GM21528 (cell line): Measurements from ENCODE around the gene TOM1L2.

Source experiments
- ATAC-seq: cut with Tn5 transposase; IDR thresholded peaks from one replicate; pipeline ENCODE4 v1.9.1; 2021; ENCODE audit warnings: mild to moderate bottlenecking, moderate library complexity; ENCODE audit not compliant: unreplicated experiment, low FRiP score

TOM1L2 gene

GRCh38 chr17:17972126-17972951 is at the start of gene TOM1L2, which contains the start of gene DRC3:
TSS of gene TOM1L2 (minus strand) at chr17:17972400. CDS start at chr17:17972313, 87 bp downstream.
TSS of gene DRC3 (plus strand) at chr17:17972862. CDS start at chr17:17977599, 4,737 bp downstream.
- ATAC-seq, result peak; percentile 92

GRCh38 chr17:18021372-18021771 is 49.2 kb upstream of the TOM1L2 start:
- ATAC-seq, result no peak

DNA sequence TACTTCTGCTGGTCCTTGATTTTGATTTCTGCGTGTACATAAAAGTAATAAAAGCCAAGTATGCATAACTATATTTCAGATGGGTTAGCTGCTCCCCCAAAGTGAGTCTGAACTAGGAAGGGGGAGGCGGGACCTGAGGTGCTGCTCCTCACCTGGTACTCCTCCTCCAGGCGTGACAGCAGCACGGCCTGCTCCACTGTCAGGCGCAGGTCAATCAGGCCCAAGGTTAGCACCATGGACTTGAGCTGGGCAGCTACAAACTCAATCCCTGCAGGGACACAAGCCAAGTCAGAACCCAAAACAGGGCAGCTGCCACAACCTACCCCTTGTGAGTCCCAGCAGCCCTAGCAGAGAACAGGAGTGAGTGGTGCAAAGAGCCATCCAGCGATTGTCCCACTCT is 48.8 kb upstream of the TOM1L2 start:
- ATAC-seq, result no peak

- ATAC-seq, result no peak
These were observed 47.6 kb upstream of the TOM1L2 start for GRCh38 chr17:18019838-18020154.

DNA sequence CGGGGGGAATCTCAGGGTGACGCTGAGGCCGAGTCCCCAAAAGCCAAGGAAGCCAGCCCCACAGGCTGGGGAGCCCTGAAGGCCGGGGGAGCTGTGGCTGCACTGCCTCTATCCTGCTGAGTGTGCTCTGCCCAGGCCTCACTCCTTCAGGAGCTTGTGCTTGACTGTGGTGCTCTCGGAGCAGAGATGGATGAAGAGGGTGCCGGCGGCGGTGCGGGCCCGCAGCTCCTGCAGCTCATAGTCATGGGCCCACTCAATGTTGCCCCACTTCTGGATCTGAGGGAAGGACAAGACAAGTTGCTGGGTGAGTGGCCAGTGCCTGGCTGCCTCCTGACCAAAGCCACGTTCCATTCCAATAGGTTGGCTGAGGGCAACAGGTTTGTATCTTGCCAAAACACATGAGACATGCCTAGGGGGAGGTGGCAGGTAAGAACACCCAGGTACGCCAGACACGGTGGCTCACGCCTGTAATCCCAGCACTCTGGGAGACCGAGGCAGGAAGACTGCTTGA is 46.3 kb upstream of the TOM1L2 start:
- no peak for ATAC-seq

DNA sequence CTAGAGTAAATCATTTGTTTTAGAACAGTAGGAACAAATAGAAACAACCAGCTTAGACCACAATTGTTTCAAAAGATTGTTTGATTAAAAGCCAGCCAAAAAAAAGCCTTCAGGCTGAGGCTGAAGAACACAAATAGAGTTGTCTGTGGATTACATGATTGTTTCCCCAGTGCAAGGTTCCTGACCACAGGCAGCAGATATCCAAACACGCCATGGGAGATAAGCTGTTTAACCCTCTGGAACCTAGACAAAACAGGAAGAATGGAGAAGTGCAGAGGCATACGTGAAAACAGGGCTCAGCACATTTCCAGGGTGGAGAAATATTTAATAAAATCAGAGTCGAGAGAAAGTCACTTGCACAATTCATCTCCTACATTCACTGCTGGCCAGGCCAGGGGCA is 45.8 kb upstream of the TOM1L2 start:
- ATAC-seq, result no peak

DNA sequence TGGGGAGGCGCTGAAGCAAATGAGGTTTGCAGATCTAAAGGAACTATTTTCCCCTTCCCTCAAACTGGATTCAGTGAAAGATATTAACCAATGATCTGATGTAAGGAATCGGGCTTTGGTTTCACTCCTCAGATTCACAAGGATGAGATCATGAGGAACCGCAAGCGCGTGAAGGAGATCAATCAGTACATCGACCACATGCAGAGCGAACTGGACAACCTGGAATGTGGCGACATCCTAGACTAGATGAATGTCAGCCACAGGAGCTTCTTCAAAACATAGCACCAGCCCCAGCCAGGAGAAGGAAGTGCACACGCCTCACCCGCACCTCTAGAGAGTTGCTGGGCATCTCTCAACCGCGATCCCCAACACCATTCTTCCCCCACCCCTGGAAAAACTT is 44.2 kb upstream of the TOM1L2 start:
- ATAC-seq, result no peak

GRCh38 chr17:18015593-18015992 is 43.4 kb upstream of the TOM1L2 start:
- no peak for ATAC-seq

DNA sequence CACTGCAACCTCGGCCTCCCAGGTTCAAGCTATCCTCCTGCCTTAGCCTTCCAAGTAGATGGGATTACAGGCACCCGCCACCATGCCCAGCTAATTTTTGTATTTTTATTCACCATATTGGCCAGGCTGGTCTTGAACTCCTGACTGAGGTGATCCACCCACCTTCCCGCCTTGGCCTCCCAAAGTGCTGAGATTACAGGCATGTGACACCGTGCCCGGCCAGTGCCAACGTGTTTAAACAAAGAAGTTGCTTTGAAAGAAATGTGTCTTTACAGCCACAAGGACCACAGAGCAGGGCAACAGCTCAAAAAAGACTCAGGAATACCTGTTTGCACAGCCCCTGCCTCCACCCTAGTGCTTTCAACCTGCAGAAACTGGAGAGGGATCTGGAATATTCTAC is 41.8 kb upstream of the TOM1L2 start:
- no peak for ATAC-seq

- no peak for ATAC-seq
These were observed 39.1 kb upstream of the TOM1L2 start for GRCh38 chr17:18011286-18011685.

DNA sequence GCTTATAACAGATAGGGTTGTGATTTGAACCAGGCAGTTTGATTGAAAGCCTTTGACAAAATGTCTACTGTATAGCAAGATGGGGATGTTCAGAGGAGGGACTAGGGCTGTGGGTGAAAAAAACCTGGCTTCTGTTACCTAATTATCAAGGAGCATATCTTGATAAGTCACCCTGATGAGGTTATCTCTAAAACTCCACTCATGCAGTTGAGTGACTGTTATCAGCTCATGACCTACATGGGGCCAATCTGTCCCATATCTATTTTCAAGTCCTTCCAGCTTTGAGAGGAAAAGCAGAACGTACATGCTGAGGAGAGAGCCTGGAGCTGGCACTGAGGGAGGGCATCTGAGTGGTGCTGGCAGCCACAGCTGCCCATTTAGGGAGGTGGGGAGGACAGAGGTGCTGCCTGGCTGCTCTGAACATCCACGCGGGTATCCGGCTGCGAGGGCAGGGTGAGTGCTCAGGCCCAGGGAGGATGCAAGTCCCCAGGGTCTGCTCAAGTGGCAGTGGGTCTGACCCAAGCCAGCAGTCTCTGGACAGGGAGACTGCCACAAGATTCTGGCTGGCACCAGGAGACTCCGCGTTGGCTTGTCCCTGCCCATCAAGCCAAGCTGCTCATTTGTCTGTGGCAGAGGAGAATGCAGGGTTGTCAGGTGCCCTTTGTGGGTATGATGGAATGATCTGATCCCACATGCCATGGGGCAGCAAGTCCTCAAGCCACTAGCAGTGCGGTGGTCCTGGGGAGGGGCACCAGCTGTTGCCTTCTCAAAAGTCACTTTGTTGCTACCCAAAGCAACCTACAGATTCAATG is 37.6 kb upstream of the TOM1L2 start:
- no peak for ATAC-seq

DNA sequence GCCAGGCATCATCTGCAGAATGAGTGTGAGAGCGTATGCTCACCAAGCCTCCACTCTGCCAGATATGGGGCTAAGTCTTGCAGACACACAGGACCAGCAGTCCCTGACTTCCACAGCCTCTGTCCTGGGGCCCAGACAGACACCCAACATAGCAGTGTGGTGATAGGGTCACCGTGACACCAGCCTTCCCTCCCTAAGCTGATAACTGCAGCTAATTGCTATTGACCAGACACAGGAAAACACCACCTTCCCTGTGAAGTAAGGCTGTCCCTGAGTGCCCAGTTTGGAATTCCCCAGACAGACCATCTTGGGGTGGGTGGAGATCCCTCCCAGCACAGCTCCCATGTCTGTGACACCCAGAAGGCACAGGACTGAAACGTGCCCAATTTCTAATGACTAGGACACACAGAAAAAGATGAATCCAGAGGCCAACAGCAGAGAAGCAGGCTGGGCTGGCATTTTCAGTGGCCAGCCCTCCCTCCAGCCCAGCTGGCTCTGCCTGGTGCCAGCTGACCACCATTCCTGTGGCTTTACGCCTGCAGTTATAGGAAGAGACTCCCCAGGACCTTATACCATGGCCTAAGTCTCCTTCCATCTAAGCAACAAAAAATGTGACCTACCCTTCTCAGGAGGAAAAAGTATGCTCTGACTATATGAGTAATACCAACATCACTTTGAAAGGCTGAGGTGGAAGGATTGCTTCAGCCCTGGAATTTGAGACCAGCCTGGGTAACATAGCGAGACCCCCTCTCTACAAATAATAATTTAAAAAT is 36.5 kb upstream of the TOM1L2 start:
- ATAC-seq, result no peak

DNA sequence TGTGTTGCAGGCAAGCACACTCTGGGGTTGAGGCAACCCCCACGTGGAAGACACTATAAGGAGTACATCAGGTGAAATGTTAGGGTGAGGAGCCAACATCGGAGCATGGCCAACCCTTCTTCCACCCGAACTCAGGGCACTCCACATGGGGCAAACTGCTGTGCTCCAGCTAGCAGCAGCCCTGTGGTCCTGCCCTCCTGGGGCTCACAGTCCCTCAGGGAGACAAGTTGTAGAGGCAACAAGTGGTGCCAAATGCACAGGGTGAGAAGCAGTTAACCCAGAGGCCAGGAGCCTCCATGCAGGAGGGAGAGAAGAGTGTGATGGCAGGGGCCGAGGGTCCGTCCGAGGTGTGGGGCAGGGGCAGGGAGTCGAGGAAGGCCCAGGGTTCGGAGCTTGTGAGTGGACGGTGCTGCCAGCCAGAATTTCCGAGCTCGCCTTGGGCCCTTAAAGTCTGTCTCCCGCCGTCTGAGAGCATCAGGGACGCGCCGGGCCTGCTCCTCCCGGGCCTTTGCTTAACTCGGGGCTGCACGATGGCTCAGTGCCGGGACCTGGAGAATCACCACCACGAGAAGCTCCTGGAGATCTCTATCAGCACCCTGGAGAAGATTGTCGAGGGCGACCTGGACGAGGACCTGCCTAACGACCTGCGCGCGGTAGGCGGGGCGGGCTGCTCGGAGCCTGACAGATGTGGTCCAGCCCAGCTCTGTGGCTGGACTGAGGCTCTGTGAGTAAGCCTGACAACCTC is 34.5 kb upstream of the TOM1L2 start:
- ATAC-seq, result no peak

- ATAC-seq, result no peak
These were observed 33.3 kb upstream of the TOM1L2 start for GRCh38 chr17:18005496-18005895.

DNA sequence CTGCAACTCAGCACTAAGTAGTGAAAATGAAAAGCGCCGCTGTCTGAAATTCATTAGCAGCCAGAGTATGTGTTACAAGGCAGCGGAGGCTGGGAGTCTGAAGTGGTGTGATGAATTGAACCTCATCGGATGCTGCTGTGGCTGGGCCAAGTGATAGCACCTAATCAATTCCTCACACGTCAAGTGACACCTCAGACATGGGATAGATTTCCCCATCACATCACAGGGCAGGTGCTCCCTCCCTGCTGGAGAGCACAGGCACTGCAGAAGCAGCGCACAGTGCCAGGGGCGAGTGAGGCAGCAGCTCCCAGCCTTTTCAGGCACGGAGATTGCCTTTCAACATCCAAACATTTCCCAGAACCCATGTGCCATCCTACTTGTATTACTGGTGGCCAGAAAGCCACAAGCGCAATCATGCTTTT is 32.7 kb upstream of the TOM1L2 start:
- ATAC-seq, result no peak

DNA sequence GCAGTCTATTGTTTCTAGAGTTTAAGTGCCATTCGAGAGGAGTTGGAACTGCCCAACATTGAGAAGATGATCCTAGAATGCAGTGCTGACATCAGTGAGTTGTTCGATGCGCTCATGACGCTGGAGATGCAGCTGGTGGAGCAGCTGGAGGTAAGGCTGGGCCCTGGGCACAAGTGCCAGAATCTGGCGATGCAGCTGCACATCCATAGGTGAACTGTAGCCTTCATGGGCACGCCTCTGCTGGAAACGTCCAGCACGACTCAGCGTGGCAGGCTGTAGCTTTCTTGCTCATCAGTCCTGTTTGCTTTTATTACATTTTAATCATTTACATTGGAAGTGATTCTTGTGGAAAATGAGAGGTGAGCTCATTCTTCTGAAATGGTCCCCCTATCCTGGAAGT is 32.1 kb upstream of the TOM1L2 start:
- ATAC-seq, result no peak

DNA sequence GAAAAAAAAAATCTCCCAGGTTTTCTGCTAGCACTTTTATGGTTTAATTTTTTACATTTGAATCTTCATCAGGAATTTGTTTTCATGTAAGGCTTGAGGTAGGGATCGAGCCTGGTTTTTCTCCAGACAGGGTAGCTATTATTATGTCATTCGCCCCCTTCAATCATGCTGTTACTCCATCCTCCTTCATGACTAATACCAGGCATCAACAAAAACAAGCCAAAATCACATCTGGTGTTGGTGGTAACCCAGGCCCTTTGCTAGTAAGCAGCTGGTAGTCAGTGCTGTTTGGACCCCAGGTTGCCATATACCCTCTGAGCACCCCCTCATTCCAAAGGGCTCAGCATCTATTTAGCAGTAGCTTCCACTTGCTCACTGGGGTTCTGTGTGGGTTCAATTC is 30.0 kb upstream of the TOM1L2 start:
- no peak for ATAC-seq

DNA sequence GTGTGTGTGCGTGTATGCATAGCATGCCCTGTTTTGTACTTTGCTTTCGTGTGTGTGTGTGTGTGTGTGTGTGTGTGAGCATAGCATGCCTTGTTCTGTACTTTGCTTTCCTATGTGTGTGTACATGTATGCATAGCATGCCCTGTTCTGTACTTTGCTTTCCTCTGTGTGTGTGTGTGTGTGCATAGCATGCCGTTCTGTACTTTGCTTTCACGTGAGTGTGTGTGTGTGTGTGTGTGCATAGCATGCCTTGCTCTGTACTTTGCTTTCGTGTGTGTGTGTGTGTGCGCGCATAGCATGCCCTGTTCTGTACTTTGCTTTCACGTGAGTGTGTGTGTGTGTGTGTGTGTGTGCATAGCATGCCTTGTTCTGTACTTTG is 27.8 kb upstream of the TOM1L2 start:
- no peak for ATAC-seq

DNA sequence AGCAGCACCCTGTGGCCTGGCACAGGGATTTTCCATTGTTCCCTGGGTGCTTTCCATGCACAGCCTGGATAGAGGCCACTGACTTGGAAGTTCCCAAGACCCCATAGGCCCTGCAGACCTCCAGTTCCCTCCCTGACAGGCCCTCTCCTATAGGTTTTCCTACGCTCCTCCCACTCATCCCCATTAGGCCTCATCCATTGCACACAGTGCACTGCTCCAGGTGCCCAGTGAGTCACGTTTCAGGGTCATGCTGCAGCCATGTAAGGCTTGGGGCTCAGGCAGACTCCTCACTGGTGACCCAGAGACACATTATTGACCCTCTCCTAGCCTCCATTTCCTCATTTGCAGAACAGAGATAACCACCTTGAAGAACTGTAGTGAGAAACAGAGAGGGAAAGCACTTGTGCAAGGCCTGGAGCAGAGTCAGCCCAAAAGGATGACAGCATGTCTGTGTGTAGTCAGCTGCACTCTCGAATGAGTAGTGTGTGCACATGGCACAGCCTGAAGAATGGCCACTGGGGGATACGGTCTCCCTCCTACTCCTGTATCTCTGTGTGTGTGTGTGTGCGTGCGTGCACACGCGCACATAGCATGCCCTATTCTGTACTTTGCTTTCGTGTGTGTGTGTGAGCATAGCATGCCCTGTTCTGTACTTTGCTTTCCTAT is 27.3 kb upstream of the TOM1L2 start:
- no peak for ATAC-seq

DNA sequence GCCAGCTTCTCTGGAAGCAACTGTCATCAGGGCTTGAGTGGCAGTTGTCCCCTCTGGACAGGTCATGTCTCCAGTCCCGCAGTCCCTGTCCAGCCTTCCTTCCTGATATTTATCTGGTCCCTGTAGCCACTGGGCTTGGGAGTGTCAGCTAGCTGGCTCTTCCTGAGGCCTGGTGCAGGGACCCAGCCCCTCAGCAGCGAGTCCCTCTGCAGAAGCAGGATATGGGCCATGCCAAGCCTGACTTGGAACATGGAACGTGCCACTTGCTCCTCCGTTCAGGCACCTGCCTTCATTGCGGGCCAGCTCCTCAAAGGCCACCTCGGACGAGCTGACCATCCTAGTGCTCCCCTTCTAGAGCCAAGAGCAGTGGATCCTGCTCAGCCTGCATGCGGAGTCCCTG is 26.7 kb upstream of the TOM1L2 start:
- ATAC-seq, result no peak
